ENCODE data around the gene ROBO4.

The ROBO4 gene

GRCh38 chr11:124897674-124898262 is at the start of gene ROBO4:
Gene ROBO4 (minus strand): TSS chr11:124897865. CDS start chr11:124897795, 70 bp downstream.
- DNase-seq, result no peak

- DNase-seq, result no peak
Measured at GRCh38 chr11:124946735-124947141, 49.1 kb upstream of the ROBO4 start.

DNA sequence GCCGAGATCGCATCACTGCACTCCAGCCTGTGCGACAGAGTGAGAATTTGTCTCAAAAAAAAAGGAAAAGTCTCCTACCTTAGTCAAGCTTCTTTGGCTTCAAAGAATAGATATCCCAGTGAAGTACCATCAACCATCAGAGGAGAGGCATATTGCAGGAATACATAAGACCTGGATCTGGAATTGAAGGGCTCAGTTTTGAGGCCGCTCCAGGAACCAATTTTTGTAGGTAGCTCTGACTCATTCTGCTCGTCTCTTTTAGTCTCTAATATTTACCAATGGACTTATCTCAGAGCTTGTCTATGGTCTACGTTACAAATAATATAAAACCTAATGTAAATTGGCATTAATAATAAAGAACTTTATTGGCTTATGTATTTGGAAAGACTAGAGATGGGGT is 48.2 kb upstream of the ROBO4 start:
- DNase-seq, result no peak

DNA sequence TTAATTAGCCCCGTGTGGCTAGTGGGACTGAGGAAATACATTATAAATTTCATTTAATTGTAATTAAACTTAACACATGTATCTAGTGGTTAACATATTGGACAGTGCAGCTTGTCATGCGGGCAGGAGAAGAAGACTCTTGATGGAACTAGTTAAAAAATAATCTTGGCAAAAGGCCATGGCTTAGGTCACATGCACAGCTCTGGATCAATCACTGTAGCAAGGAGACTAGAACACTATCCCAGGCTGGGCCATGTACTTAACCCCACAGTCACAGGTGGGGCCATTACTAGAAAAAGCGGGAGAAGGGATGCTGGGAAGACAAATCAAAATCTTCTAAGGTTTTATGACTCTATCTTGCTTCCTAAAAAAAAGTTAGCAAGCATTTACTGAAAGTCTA is 46.9 kb upstream of the ROBO4 start:
- DNase-seq, result no peak

- no peak for DNase-seq
Measured at GRCh38 chr11:124943741-124944140, 46.1 kb upstream of the ROBO4 start.

DNA sequence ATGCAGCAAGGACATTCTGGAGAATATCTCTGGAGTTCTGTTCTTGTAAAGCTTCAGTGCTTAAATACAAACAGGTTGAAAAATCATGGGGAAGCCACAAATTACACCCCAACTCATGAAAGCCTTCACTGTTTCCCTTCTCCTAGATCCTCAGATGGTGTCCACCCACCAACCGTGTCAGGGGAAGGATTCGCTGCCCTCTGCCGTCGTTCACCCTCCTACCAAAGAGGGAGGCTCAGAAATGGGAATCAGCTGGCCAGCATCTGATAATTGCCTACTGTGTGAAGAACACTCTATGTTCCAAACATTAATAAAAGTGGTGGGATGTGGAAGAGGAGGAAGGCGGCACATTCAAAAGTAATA is 45.6 kb upstream of the ROBO4 start:
- no peak for DNase-seq

- no peak for DNase-seq
Measured at GRCh38 chr11:124942466-124943253, 45.0 kb upstream of the ROBO4 start.

- DNase-seq, result no peak
Measured at GRCh38 chr11:124941703-124942102, 44.0 kb upstream of the ROBO4 start.

DNA sequence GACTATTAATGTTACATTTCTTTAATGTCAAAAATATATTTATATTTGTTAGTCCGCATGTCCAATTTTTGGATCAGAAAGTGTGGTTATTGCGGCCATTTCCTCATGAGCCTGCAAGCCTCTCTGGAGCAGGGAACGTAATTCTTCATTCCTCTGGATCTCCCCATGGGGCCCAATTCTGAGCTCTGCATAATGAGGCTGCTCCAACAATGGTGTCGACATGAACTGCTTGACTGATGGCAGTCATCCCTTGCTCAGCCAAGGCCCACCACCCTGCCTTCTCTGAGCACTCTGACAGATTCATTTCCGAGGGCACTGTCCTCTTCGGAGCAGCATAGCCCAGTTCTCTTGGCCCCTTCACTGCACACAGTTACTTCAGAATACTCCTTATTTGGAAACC is 41.3 kb upstream of the ROBO4 start:
- DNase-seq, result no peak

- DNase-seq, result no peak
Measured at GRCh38 chr11:124938206-124938765, 40.6 kb upstream of the ROBO4 start.

- no peak for DNase-seq
Measured at GRCh38 chr11:124937336-124937935, 39.8 kb upstream of the ROBO4 start.

GRCh38 chr11:124935548-124936514 is 38.2 kb upstream of the ROBO4 start, which contains the start of gene HEPACAM:
Gene HEPACAM (minus strand): TSS chr11:124936047. CDS start chr11:124936006, 41 bp downstream.
- no peak for DNase-seq

- no peak for DNase-seq
Measured at GRCh38 chr11:124934862-124935547, 37.3 kb upstream of the ROBO4 start.

- DNase-seq, result no peak
Measured at GRCh38 chr11:124930799-124931198, 33.1 kb upstream of the ROBO4 start.

DNA sequence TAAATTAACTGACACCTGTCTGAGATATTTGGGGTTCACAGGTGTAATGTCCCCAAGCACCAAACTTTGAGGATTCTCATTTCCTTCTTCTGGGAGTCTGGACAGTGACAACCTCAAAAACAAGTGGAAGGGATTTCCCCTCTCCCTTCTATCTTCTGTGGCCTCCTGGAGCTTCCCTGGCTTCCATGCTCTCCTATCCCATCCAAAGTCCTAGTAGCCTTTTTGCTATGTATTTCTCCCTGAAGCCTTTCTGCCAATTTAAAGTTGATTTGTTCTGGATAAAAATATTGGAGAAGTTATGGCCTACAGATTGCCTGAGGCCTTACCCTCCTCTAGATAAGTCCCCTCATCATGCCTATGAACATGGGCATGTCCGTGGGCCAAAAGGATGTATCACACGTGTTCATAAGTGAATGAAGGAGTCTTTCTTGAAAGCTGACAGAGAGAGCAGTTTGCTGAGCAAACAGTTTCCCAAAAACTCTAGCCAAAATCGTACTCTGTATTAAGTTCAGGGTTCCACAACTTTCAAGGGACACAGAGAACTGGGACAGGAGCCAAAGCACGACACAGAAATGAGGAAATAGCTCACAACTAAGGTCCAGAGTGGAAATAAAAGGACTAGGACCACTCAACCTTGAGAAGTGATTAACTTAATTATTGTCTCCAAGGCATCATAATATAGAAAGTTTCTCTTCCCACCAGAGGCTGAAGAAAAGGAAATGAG is 31.4 kb upstream of the ROBO4 start:
- DNase-seq, result no peak

GRCh38 chr11:124923296-124923695 is 25.6 kb upstream of the ROBO4 start:
- DNase-seq, result no peak

- no peak for DNase-seq
Measured at GRCh38 chr11:124922831-124923230, 25.2 kb upstream of the ROBO4 start.

- DNase-seq, result peak; percentile 74
Measured at GRCh38 chr11:124920870-124921609, 23.4 kb upstream of the ROBO4 start.

- DNase-seq, result no peak
Measured at GRCh38 chr11:124920356-124920755, 22.7 kb upstream of the ROBO4 start.

- no peak for DNase-seq
Measured at GRCh38 chr11:124919898-124920297, 22.2 kb upstream of the ROBO4 start.

GRCh38 chr11:124918950-124919349 is 21.3 kb upstream of the ROBO4 start, which contains the start of gene HEPN1:
Gene HEPN1 (plus strand): TSS chr11:124919250.
- DNase-seq, result no peak
